ENCODE measurements around the gene TTC8.

Gene TTC8

GRCh38 chr14:88901991-88902390 is 77.5 kb downstream of the TTC8 start:
- TF ChIP-seq SIN3A (IDR thresholded peaks at IDR 0.05; ENCODE audit: borderline replicate concordance, insufficient read depth, low read length): no peak
- no peak for TF ChIP-seq POLR2AphosphoS5 (IDR thresholded peaks at IDR 0.05; ENCODE audit: low read depth, low read length)
- no peak for TF ChIP-seq REST (IDR thresholded peaks at IDR 0.05; ENCODE audit: insufficient read depth in 1 of 2, low read depth in 2 of 2, low read length in 2 of 2)
- no peak for TF ChIP-seq TAF1 (IDR thresholded peaks at IDR 0.05; ENCODE audit: borderline replicate concordance, insufficient read depth, low read length)
- TF ChIP-seq FOXP2 (optimal IDR thresholded peaks at IDR 0.05; ENCODE audit: borderline replicate concordance, extremely low read depth, extremely low read length, insufficient read depth): no peak

DNA sequence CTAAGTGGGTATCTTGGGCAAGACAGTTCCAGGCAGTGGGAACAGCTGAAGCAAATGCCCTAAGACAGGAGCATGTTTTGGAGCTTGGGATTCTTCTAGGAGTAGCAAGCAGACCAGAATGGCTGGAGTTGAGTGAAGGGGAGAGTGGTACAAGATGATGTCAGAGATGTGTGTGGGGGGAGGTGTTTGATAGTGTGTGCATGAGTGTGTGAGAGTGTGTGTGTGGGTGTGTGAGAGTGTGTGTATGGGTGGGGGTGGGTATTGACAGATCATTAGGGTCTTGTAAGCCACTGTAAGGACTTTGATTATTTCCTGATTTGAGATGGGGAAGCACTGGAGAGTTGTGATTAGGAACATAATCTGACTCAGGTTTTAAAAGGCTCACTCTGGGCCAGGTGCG is 78.4 kb downstream of the TTC8 start:
- TF ChIP-seq FOXP2 (optimal IDR thresholded peaks at IDR 0.05; ENCODE audit: borderline replicate concordance, extremely low read depth, extremely low read length, insufficient read depth) (no peak), POLR2AphosphoS5 (IDR thresholded peaks at IDR 0.05; ENCODE audit: low read depth, low read length) (no peak), TAF1 (IDR thresholded peaks at IDR 0.05; ENCODE audit: borderline replicate concordance, insufficient read depth, low read length) (no peak), SIN3A (IDR thresholded peaks at IDR 0.05; ENCODE audit: borderline replicate concordance, insufficient read depth, low read length) (no peak), REST (IDR thresholded peaks at IDR 0.05; ENCODE audit: insufficient read depth in 1 of 2, low read depth in 2 of 2, low read length in 2 of 2) (no peak)

GRCh38 chr14:88904206-88904647 is 79.8 kb downstream of the TTC8 start:
- TF ChIP-seq POLR2AphosphoS5 (IDR thresholded peaks at IDR 0.05; ENCODE audit: low read depth, low read length): no peak
- TF ChIP-seq FOXP2 (optimal IDR thresholded peaks at IDR 0.05; ENCODE audit: borderline replicate concordance, extremely low read depth, extremely low read length, insufficient read depth): no peak
- no peak for TF ChIP-seq REST (IDR thresholded peaks at IDR 0.05; ENCODE audit: insufficient read depth in 1 of 2, low read depth in 2 of 2, low read length in 2 of 2)
- no peak for TF ChIP-seq TAF1 (IDR thresholded peaks at IDR 0.05; ENCODE audit: borderline replicate concordance, insufficient read depth, low read length)
- no peak for TF ChIP-seq SIN3A (IDR thresholded peaks at IDR 0.05; ENCODE audit: borderline replicate concordance, insufficient read depth, low read length)

GRCh38 chr14:88904864-88905263 is 80.4 kb downstream of the TTC8 start:
- no peak for TF ChIP-seq TAF1 (IDR thresholded peaks at IDR 0.05; ENCODE audit: borderline replicate concordance, insufficient read depth, low read length)
- no peak for TF ChIP-seq REST (IDR thresholded peaks at IDR 0.05; ENCODE audit: insufficient read depth in 1 of 2, low read depth in 2 of 2, low read length in 2 of 2)
- TF ChIP-seq POLR2AphosphoS5 (IDR thresholded peaks at IDR 0.05; ENCODE audit: low read depth, low read length): no peak
- TF ChIP-seq FOXP2 (optimal IDR thresholded peaks at IDR 0.05; ENCODE audit: borderline replicate concordance, extremely low read depth, extremely low read length, insufficient read depth): no peak
- no peak for TF ChIP-seq SIN3A (IDR thresholded peaks at IDR 0.05; ENCODE audit: borderline replicate concordance, insufficient read depth, low read length)

GRCh38 chr14:88908216-88908615 is 83.8 kb downstream of the TTC8 start:
- no peak for TF ChIP-seq SIN3A (IDR thresholded peaks at IDR 0.05; ENCODE audit: borderline replicate concordance, insufficient read depth, low read length)
- no peak for TF ChIP-seq FOXP2 (optimal IDR thresholded peaks at IDR 0.05; ENCODE audit: borderline replicate concordance, extremely low read depth, extremely low read length, insufficient read depth)
- TF ChIP-seq TAF1 (IDR thresholded peaks at IDR 0.05; ENCODE audit: borderline replicate concordance, insufficient read depth, low read length): no peak
- no peak for TF ChIP-seq REST (IDR thresholded peaks at IDR 0.05; ENCODE audit: insufficient read depth in 1 of 2, low read depth in 2 of 2, low read length in 2 of 2)
- no peak for TF ChIP-seq POLR2AphosphoS5 (IDR thresholded peaks at IDR 0.05; ENCODE audit: low read depth, low read length)

Measured in PFSK-1 (cell line).